ENCODE results near the gene ANKRD29.
"Not testable (repeated sequence)": the region's sequence is repeated elsewhere in the genome, so short reads cannot be mapped to it uniquely, and the experiment has no call there.

The ANKRD29 gene

DNA sequence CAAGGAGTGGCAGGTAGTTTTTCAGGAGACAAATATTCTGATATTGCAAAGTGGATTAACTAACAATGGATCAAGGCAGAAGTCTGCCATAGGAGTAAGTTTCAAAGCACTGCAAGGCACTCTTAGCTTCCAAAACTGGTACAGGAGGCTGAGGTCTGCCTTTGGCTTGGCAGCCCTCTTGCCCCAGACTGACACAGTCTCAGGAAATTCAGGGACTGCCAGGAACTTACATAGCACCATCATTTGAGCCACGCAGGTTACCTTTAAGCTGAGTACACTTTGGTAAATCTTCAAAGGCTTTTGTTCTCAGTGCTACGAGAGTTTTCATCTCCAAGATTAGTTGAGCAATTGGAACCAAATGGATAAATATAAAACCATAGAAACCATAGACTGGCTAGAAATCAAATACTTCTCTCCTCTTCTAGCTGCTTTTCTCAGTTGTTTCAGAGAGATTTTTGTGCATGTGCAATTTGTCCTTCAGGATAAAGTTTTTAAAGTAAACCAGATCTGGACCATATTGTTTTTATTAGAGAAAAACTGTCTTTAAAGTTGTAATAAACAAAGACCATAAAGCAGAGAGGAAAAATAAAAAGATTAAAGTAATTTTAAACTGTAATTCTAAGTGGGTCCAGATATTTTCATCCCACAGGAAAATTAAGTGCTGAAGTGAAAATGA is 18.8 kb downstream of the ANKRD29 start:
- no peak for DNase-seq

DNA sequence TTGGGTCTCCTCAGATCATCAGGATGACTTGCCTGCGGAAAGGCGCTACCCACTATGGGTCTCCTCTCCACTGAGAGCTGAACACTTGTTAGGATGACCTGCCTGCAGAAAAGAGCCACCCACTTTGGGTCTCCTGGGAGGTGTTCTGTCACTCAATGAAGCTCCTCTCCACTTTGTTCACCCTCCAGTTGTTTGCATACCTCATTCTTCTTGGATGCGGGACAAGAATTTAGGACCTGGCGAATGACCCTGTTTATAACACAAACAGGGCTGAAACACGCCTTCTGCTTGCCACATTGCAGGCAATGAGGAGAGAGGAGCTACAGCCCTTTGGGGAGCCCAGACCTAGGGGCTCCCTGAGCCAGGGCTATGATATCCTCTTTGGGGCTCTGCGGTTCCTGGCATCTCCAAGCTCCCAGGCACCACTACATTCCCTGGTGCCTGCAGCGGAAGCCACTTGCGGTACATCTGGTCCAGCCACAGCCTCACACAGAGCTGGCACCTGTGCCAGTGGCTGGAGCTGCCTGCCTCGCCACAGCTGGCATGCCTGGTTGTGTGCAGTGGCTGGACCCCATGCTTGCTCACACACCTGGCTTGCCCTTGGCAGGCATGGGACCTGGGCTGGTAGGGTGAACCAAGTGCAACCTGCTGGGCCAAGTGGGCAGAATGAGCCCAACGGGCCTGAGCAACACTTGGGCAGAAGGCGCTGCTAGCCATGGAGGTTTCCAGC is 20.6 kb downstream of the ANKRD29 start:
- no peak for DNase-seq

DNA sequence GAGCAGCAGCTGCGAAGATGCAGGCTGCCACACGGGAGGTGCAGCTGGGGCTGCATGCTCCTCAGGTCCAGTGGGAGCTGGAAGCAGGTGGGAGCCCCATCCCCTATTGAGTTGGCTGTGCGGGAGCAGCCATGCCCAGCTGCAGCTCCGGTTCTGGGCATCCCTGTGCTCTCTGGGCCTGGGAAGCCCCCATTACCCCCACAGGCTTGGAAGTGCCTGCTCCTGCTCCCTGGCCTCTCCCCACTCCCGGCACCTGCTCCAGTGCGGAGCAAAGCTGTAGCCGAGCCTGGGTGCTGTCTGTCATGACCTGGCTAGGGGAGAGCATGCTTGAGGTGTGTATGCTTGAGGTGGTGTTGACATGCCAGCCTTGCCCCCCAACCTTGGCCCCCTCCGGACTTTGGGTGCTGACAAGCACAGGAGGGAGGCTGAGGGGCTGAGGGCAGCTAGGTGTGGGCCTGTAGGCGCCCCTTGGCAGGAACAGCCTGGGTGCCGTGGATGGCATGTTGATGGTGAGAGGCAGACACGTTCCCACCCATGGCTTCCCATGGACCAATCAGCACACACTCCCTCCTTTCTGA is 21.5 kb downstream of the ANKRD29 start:
- DNase-seq, result no peak

DNA sequence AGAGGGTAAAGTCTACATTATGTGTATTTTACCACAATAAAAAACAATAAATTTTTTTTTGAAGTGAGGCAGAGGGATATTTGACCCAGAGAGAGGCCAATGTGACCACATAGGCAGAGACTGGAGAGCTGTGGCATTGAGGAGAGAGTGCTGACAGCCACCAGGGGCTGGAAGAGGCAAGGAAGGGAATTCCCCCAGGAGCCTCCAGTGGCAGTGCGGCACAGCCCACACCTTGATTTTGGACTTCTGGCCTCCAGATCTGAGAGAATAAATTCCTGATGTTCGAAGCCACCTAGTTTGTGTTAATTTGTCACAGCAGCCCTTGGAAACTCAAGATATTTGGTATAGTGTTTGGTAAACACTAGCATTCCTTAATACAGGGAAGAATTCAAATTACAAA is 22.7 kb downstream of the ANKRD29 start:
- no peak for DNase-seq

DNA sequence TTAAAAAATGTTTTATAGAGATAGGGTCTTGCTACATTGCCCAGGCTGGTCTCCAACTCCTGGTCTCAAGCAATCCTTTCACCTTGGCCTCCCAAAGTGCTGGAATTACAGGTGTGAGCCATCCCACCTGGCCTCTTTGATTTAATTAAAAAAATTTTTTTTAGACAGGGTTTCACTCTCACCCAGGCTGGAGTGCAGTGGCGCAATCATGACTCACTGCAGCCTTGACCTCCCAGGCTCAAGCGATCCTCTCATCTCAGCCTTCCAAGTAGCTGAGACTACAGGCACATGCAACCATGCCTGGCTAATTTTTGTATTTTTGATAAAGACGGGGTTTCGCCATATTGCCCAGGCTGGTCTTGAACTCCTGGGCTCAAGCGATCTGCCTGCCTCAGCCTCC is 26.3 kb downstream of the ANKRD29 start:
- DNase-seq, result not testable (repeated sequence)

DNA sequence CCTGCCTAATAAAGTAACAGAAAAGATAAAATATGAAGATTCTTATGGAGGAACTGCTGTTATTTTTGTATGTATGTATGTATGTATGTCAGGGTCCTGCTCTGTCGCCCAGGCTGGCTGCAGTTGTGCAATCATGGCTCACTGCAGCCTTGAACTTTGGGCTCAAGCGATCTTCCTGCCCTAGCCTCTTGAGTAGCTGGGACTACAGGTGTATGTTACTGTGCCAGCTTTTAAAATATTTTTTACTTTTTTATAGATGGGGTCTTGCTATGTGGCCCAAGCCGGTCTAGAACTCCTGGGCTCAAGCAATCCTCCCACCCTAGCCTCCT is 26.7 kb downstream of the ANKRD29 start:
- no peak for DNase-seq

DNA sequence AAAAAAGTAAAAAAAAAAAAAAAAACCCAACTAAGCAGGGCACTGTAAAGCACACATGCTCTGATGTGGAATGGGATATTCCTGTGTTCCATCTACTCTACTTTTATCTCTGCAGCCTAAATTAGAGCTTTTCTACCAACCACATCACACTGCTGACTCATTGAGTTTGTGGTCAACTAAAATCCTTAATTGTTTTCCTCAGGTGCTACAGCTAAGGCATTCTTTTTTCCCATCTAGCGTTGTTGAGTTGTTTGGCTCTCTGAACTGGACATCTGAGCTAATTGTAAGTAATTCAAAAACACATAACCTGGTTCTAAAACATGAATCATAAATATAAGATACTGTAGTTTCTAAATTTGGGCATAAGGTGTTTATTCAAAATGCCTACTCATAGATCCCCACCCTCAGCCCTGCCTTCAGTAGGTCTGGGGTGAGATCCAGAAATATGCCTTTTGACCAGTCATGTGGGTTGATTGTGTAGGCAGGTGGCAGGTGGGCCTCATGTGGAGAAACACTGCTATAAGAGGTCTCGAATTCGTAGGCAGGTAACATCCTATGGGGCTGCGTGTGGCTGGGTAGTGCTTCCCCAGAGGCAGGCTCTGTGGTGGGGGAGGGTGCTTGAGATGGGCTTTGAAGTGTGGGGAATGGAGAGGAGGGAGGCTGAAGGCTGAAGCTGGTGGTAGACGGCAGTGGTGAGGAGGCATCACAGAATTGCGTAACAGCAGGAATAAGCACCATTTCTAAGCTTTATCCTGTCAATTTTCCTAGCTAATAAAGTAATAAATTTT is 27.2 kb downstream of the ANKRD29 start:
- no peak for DNase-seq

DNA sequence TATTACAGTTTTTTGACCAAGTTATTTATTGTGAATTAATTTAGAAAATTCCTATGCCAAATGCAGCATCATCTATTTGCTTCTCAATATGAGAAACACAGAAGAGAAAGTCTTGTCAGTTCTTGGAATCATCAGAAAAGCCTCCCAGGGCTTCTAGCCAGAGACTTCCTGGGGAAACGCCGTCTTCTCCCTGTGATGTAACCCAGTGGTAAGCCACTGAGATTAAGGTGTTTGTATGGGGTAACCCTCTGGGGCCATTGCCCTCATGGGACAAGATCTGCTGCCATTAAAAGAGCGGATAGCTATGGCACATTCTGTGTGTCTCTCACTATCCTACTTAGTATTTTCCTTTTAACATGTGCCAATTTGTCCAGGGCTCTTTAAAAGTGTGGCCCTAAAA is 28.0 kb downstream of the ANKRD29 start:
- no peak for DNase-seq

DNA sequence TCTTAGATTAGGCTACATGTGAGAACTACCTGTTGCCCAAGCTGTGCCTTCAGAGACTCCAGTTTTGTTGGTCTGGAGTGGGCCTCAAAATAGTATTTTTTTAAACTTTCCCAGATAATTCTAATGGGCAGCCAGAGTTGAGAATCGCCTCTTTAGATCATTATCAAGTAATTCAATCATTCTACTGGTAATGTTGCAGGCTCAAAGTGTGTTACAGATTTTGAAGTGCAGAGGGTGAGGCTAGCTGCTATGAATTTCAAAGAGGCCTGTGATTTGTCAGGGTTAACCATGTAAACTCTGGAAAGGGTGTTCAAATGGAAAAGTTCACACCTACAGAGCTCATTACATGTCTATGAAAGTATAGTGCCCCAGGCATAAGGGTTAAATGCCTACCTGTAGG is 30.1 kb downstream of the ANKRD29 start:
- DNase-seq, result no peak

DNA sequence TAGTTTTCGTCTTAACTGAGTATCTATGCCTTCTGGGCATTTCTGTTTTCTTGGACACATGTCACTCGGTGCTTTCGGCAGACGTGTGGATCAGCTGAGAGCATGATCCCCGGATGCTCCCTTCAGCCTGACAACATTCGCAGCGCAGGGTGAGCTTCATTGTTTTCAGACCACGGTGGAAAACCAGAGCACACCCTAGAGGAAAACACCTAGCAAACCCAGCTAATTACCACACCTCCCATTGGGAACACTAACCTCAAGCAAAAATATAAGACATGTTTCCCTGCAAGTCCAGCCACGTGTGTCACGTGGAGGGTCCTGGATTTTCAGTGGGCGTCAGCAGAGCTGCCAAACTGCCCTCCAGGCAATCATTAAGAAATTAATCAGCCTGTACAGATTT is 31.0 kb downstream of the ANKRD29 start:
- DNase-seq, result peak in 1 of 2 experiments; percentile 12

DNA sequence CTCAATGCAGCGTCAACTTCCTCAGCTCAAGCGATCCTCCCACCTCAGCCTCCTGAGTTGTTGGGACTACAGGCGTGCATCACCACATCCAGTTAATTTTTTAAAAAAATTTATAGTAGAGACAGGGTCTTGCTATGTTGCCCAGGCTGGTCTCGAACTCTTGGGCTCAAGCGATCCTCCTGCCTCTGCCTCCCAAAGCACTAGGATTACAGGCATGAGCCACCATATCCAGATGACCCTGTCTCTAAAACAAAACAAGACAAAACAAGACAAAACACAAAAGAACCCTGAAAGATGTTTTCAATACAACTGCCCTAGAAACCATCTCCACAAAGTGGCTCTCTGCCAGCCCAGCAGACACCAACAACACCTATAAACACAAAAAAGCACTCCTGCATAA is 31.4 kb downstream of the ANKRD29 start:
- no peak for DNase-seq

DNA sequence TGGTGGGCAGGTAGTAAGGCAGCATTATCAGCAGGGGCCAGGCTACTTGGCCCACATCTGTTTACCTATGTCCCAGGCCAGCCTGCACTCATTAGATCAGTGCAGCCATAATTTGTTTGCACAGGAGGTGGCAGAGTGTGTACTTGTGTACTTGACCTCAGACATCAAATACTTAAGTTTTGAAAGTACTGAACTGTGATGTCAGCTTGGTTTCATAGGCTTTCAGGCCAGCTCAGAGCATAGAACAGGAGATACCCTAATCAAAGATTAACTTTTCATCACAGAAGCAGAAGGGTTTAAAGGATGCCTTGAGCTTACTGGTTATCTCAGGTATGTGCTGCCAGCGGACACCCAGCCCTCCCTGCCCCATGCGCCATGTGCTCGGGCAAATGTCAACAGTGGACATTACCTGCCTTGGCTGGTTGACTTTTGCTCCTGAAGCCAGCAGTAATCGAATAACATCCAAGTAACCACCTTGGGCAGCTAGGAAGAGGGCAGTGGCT is 33.2 kb downstream of the ANKRD29 start:
- DNase-seq, result no peak

DNA sequence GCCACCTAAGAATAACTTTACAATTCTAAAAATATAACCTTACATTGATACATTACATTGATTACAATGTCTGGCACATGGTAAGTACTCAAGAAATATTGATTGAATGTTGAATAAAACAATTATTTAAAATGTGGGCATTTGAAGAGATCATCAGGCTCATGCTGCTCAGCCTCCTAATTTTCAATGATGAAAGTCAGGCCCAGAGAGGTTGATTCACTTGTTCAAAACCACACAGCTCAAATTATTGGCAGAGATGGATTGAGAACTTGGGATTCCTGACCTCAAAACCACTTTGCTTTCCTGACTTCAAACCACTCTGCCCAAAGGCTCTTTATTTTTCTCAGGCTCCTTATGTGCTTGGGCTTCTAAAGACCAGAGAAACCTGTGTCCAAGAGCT is 34.7 kb downstream of the ANKRD29 start:
- DNase-seq, result no peak

DNA sequence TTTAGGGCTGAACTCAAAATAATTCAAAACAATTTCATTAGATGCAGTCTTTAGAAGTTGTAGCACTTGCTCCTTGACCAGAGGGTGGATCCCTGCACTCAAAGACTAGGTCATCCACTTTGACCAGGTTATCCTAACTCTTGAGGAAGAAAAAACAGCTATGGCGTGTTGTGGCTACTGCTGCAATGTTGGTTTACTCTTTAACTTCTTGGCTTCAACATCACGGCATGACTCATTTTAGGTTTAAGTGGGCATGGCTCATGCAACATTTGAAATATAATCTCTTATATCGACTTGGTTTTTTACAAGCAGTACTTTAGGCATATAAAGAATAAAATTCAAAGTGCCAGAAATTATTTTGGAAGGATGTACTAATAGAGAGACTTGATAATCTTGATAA is 35.4 kb downstream of the ANKRD29 start:
- no peak for DNase-seq

DNA sequence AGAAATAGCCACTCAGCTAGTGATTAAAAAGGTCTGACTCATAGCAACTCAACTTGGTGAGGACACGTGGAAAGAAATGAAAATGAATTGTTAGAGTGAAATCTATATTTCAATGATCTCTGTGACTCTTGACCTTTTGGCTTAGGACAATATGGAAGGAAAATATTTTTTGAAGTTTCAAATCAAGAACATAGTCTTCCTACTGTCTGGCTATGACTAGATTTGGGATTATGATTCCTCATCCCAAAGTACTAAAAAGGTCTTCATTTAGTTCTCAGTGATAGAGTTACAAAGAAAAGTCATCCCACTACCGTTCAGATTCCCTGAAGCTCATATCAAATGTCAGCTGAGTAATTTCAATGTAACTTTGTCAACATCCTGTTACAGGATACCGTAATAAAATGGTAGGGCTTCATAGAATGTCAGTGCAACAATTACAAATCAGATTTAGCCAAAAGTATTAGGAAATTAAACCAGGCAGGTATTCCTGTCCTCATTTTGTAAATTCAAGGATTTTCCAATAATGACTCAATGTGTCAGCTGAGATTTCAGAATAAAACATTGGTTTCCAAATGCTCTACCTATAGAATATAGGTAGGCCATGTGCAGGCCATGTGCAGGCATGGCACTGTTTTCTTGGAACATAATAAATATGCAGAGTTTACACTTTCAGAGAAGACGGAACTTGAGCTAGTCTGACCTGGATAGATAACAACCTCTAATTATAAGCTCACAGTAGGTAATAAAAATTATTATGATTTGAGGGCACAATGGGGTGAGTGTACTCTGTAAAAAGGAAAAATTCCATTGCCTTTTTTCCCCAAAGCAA is 36.0 kb downstream of the ANKRD29 start:
- no peak for DNase-seq

DNA sequence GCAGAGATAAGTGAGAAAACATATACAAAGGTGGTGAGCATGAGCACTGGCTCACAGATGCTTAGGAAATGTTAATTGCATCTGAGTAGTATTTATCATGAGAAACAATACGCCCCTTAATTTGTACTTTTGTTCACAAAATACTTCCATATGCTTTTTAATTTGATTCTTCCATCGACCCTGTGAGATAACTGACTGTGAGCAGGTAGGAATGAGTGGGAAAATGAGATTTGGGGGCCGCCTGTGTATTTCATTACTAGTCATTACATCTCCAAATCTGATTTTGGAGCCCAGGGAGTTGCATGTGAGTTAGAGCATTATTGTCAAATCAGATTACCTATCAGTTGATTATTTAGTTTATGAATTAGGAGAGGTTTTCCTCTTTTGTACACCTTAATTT is 39.7 kb downstream of the ANKRD29 start:
- no peak for DNase-seq

DNA sequence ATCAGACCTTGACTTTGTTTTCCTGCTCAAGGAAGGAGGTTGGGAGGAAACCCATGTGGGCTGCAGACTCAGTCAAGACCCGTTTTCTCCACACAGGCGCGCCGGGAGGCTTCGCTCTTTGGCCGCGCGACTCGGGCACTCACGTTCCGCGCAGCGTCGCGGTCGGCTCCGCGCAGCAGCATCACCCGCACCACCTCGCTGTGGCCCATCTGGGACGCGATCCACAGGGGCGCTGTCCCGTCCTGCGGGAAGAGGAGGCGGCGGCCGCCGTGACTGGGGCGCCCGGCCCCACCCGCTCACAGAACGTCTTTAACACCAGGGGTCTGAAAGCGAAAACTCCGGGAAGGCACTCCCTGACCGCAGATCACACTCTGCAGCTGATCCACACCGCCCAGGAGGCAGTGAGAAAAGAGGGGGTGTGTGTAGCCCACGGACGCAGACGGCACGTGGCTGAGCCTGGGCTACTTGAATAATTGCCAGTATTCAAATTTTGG is 43.3 kb downstream of the ANKRD29 start:
- no peak for DNase-seq

DNA sequence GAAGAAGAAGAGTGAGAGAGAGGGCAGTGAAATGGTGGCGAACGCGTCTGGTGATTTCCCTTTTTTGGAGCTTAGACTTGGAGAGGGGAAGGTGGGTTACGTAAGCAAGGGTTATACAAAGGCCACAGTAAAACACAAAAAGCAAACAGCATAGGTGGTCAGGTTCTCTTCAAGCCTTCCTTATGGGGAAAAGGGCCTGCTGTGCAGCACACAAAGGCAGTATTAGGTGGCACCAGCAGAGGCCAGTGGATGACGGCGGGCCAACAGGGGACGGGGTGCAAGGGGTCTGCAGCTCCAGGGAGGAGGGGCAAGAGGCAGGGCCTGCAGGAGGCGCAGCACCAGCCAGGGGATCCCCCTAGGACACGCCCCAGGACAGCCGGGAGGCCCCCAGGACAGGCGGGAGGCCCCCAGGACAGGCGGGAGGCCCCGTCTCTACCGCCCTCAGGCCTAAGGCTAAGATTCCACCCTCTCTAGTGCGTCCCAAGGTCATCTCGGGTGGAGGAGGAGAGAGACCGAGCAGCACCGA is 43.8 kb downstream of the ANKRD29 start:
- DNase-seq, result no peak

DNA sequence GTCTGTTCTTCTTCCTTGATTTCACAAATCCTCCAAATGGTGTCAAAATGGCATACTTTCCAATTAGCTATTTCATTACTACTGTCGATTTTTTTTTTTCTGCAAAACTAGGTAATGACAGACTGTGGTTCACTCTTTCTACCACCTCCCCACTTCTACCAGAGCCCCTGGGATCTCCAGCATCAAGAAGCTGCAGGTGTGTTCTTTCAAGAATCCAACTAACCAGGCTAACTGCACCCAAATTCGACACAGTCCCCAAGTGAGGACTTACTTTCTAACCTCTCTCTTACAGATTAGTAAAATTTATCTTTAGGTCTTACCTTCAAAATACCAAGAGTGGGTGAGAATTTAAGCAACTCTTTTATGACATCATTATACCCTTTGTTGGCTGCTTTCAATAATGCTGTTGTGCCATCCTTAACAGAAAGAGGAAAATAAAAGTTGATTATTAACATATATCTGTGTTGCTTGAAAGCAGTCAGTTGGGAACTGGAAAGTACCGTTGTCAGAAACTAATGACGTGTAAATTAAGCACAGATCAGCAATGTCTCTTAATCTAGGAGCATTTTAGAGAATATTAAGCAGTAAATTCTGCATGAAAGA is 45.2 kb downstream of the ANKRD29 start:
- no peak for DNase-seq

DNA sequence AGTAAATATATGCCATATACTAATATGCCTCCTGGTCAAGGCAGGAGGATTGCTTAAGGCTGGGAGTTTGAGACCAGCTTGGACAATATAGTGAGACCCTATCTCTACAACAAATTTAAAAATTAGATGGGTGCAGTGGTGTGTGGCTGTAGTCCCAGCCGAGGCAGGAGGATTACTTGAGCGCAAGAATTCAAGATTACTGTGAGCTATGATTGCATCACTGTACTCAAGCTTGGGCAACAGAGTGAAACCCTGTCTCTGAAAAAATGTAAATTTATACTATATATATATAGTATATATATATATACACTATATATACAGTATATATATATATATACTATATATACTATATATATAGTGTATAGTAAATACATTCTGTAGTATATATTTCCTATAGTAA is 46.5 kb downstream of the ANKRD29 start:
- no peak for DNase-seq

DNA sequence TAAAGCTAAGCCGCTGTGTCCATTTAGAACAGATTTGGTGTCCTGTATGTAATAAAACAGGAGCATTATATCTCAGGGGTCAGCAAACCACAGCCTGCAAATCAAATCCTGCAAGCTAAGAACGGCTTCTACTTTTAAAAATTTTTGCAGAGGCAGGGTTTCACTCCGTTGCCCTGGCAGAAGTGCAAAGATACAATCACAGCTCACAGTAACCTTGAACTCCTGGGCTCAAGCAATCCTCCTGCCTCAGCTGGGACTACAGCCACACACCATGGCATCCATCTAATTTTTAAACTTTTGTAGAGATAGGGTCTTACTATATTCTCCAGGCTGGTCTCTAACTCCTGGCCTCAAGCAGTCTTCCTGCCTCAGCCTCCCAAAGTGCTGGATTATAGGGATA is 47.8 kb downstream of the ANKRD29 start:
- no peak for DNase-seq

DNA sequence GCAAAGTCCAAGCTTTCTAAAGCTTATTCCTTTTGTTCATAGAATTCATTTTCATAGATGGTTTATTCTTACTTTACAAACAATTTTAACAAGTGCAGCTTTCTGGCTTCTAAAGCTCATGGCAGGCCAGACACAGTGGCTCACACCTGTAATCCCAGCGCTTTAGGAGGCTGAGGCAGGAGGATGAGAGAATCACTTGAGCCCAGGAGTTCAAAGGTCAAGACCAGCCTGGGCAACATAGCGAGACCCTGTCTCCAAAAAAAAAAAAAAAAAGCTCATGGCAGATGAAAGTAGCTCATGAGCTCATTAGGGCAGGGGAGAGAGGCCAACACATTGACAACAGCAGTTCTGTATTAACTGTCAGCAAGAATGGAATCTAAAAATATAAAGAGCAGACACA is 48.3 kb downstream of the ANKRD29 start:
- DNase-seq, result no peak

Data from NCI-H1930 (cell line).